ENCODE measurements around the gene PAX4. TPM values are rescaled to one million over a fixed set of nuclear protein-coding genes. Genes with fewer than 3 reads are reported as not detected.

Gene PAX4
- total RNA-seq, 4 donors from 2014 or later: 0.41 to 5.0 TPM; not detected in 2

DNA sequence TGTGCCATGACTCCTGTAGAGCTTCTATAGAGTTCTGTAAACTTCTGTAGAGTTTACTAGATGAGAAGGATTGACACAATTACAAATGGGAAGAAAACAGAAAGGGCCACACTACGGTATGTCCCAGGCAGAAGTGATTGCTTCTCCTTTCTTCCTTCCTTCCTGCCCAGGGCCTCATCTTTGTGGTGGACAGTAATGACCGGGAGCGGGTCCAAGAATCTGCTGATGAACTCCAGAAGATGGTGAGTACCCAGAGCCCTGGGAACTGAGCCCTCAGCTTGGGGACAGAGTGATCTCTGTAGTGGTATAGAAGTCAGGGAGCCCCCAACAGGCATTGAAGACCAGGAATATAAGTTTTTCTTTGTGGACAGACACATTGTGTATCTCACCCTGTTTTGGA is 28.0 kb downstream of the PAX4 start:
- peaks cover 6 to 25% (median 19%) of the 10 kb centered on the region in 4 donors for H3K4me1 ChIP-seq
- H3K9me3 ChIP-seq: no peaks in the 10 kb centered on the region
- intact Hi-C loops (cut with DNase I; ENCODE audit: low total_unique reads) (loop anchor here (10.0 kb wide), 1 partner anchor 55 kb away; no protein-coding TSS in a partner anchor), in situ Hi-C loops (cut with MboI; ENCODE audit: low pct_ligation_motif_present in 1 of 4, low pct_unique_long_range_greater_than_20kb in 1 of 4, low sequenced_read_pairs in 3 of 4) (loop anchor here in 1 of 4 donors (10.0 kb wide), 1 partner anchor 55 kb away; no protein-coding TSS in a partner anchor)
- peaks cover 0 to 16% (median 5%) of the 10 kb centered on the region in 4 donors for H3K36me3 ChIP-seq
- DNase-seq: no peak
- no peaks in the 10 kb centered on the region for H3K27me3 ChIP-seq
- no peak overlapping the region for H3K4me3 ChIP-seq
- H3K27ac ChIP-seq: no peak overlapping the region
- 80% methylated on average over 3 of the region's 3 CpGs; no CpG with 5 or more reads in 1 of the 2 donors for WGBS, 2 donors (ENCODE audit: low coverage in 1 of 2)
- TF ChIP-seq POLR2A (IDR thresholded peaks at IDR 0.05) (no peak), POLR2AphosphoS5 (IDR thresholded peaks at IDR 0.05) (no peak), EP300 (IDR thresholded peaks at IDR 0.05; ENCODE audit: low read depth) (no peak)
- TF ChIP-seq, protein P1, sequence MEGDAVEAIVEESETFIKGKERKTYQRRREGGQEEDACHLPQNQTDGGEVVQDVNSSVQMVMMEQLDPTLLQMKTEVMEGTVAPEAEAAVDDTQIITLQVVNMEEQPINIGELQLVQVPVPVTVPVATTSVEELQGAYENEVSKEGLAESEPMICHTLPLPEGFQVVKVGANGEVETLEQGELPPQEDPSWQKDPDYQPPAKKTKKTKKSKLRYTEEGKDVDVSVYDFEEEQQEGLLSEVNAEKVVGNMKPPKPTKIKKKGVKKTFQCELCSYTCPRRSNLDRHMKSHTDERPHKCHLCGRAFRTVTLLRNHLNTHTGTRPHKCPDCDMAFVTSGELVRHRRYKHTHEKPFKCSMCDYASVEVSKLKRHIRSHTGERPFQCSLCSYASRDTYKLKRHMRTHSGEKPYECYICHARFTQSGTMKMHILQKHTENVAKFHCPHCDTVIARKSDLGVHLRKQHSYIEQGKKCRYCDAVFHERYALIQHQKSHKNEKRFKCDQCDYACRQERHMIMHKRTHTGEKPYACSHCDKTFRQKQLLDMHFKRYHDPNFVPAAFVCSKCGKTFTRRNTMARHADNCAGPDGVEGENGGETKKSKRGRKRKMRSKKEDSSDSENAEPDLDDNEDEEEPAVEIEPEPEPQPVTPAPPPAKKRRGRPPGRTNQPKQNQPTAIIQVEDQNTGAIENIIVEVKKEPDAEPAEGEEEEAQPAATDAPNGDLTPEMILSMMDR (IDR thresholded peaks at IDR 0.05): no peak

DNA sequence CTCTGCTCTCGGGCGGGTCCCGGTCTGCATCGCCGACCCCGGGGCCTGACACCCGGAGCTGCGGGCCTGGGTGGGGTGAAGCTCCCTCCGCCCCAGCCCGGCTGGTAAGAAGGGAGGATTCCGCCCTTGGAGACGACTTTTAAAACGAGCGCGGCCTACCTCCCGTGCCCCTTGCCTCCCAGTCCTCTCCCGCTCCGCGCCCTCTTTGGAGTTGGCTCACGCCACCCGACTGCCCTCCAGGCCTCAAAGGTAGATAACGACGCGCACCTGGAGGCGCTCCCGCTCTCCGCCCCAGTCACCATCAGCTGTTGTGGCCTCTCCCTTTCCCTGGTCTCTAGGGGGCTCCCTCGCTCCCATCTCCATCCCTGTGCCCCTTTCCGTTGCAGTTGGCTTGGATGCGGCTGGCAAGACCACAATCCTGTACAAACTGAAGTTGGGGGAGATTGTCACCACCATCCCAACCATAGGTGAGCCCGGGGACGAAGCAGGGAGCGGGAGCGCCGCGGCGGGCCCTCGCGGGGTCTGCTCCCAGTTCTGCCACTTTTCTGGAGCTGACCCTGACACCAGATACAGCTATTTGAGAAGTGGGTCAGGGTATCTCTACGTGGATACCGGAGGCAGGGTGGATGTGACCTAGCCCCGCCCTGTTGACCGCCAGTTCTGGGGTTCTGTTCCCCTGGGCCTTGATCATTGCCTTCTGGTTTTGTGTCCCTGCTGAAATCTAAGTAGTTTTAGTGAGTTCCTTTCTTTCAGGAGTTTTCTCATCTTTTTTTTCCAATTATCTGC is 29.1 kb downstream of the PAX4 start:
- peak overlapping the region; percentile 90 to 100 (median 93) for H3K4me3 ChIP-seq
- 13% methylated on average over 34 of the region's 43 CpGs; no CpG with 5 or more reads in 1 of the 2 donors for WGBS, 2 donors (ENCODE audit: low coverage in 1 of 2)
- in situ Hi-C loops (cut with MboI; ENCODE audit: low pct_ligation_motif_present in 1 of 4, low pct_unique_long_range_greater_than_20kb in 1 of 4, low sequenced_read_pairs in 3 of 4): no loop called here
- H3K27ac ChIP-seq: peak overlapping the region; percentile 91 to 97 (median 93)
- peaks cover 0 to 16% (median 5%) of the 10 kb centered on the region in 4 donors for H3K36me3 ChIP-seq
- DNase-seq: peak; percentile 58
- intact Hi-C loops (cut with DNase I; ENCODE audit: low total_unique reads): no loop called here
- no peaks in the 10 kb centered on the region for H3K27me3 ChIP-seq
- H3K4me1 ChIP-seq: peaks cover 14 to 35% (median 28%) of the 10 kb centered on the region in 4 donors
- TF ChIP-seq, protein P1 (IDR thresholded peaks at IDR 0.05): peak in 3 of 5 experiments; percentile 8 to 22 (median 16)
- TF ChIP-seq POLR2AphosphoS5 (IDR thresholded peaks at IDR 0.05): no peak
- no peaks in the 10 kb centered on the region for H3K9me3 ChIP-seq

DNA sequence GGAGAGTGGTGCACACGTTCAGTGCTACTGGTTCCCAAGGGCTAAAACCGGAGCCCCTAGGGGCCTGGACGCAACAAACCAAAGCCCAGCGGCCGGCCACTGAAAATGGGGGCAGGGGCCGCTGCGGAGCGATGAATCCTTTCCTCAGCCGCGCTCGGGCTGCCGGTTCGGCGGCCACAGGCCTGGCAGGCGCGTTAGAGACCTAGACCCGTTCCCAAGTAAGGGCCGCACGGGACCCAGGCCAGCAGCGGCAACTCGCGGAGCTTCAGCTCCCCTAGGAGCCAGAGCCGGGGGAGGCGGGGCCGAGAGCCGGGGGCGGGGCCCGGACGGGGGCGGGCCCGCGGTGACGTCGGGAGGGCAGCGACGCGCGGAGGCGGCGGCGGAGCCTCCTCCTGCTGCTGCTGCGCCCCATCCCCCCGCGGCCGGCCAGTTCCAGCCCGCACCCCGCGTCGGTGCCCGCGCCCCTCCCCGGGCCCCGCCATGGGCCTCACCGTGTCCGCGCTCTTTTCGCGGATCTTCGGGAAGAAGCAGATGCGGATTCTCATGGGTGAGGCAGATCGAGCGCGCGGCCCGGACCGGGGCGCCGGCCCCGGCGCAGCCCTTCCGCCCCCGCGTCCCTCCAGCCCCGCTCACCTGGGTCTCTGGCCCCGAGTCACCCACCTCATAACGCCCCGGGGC is 29.8 kb downstream of the PAX4 start, which contains the start of gene ARF5:
Gene ARF5, plus strand, starts transcription at position 393 of the 678 bp plus-strand sequence. Its CDS starts 88 bp downstream, at position 481.
- peak in 2 of 3 donors; percentile 74 to 78 for TF ChIP-seq POLR2AphosphoS5 (IDR thresholded peaks at IDR 0.05)
- no peak for TF ChIP-seq EP300 (IDR thresholded peaks at IDR 0.05; ENCODE audit: low read depth)
- TF ChIP-seq, protein P1 (IDR thresholded peaks at IDR 0.05): no peak
- TF ChIP-seq POLR2A (IDR thresholded peaks at IDR 0.05): peak; percentile 58
- intact Hi-C loops (cut with DNase I; ENCODE audit: low total_unique reads): no loop called here
- Histone ChIP-seq H3K36me3 (peaks cover 0 to 16% (median 5%) of the 10 kb centered on the region in 4 donors), H3K4me1 (peaks cover 20 to 42% (median 35%) of the 10 kb centered on the region in 4 donors), H3K9me3 (no peaks in the 10 kb centered on the region), H3K27ac (peak within 1 kb of the TSS; percentile 91 to 97 (median 93)), H3K27me3 (no peaks in the 10 kb centered on the region), H3K4me3 (peak within 1 kb of the TSS; percentile 90 to 100 (median 93))
- peak; percentile 93 for DNase-seq
- WGBS, 2 donors (ENCODE audit: low coverage in 1 of 2): 0% methylated on average over 29 of the region's 77 CpGs; no CpG with 5 or more reads in 1 of the 2 donors
- in situ Hi-C loops (cut with MboI; ENCODE audit: low pct_ligation_motif_present in 1 of 4, low pct_unique_long_range_greater_than_20kb in 1 of 4, low sequenced_read_pairs in 3 of 4): no loop called here

DNA sequence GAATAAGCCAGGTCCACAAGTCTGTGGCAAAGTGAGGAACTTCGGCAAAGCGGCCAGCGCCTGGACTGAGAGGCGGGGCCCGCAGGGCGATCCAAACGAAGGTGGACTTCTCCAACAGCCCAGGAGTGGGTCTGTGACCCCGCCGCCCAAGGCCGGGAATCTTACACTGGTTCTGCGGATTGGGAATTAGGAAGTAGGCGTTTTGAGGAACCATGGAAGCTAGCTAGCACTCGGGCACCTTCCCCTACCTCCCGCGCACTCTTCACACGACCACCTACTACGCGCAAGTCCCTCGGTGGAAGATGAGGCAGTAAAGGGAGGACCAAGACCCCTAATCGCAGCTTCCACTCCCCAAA is 30.3 kb downstream of the PAX4 start:
- in situ Hi-C loops (cut with MboI; ENCODE audit: low pct_ligation_motif_present in 1 of 4, low pct_unique_long_range_greater_than_20kb in 1 of 4, low sequenced_read_pairs in 3 of 4): no loop called here

More for the DNA sequence above, 30.3 kb downstream of the PAX4 start:
- DNase-seq: peak; percentile 20
- H3K27me3 ChIP-seq: no peaks in the 10 kb centered on the region
- TF ChIP-seq EP300 (IDR thresholded peaks at IDR 0.05; ENCODE audit: low read depth): no peak
- TF ChIP-seq, protein P1 (IDR thresholded peaks at IDR 0.05): no peak
- H3K4me3 ChIP-seq: peak overlapping the region; percentile 41 to 100 (median 93)
- H3K36me3 ChIP-seq: peaks cover 0 to 19% (median 5%) of the 10 kb centered on the region in 4 donors
- H3K9me3 ChIP-seq: no peaks in the 10 kb centered on the region
- peak overlapping the region; percentile 91 to 97 (median 93) for H3K27ac ChIP-seq
- intact Hi-C loops (cut with DNase I; ENCODE audit: low total_unique reads): no loop called here
- WGBS, 2 donors (ENCODE audit: low coverage in 1 of 2): 68% methylated on average over 19 of the region's 20 CpGs; no CpG with 5 or more reads in 1 of the 2 donors
- peaks cover 21 to 47% (median 37%) of the 10 kb centered on the region in 4 donors for H3K4me1 ChIP-seq
